GM23248 (cell line): Measurements from ENCODE around the gene PHLPP1. TPM values are rescaled to one million over a fixed set of nuclear protein-coding genes. Genes with fewer than 3 reads are reported as not detected.
A peak's percentile ranks its signal among the peaks of the same experiment; 100 is the strongest.

Source experiments
- DNase-seq: peaks from one replicate; pipeline ENCODE4 v3.0.0-alpha.2; 2015
- H2AFZ ChIP-seq: fragments of 200-600 bp; sonication (generic); 2 replicates; pipeline ENCODE4 v1.6.1; 2016; ENCODE audit warnings: antibody characterized with exemption
- H3F3A ChIP-seq: fragments of 200-600 bp; sonication (generic); 2 replicates; pipeline ENCODE4 v1.6.1; 2016; ENCODE audit warnings: mild to moderate bottlenecking, antibody characterized with exemption, mixed run types; ENCODE audit not compliant: insufficient read depth
- H3K27ac ChIP-seq: fragments of 200-600 bp; sonication (generic); 2 replicates; pipeline ENCODE4 v1.5.1; 2016; ENCODE audit warnings: mild to moderate bottlenecking
- H3K27me3 ChIP-seq: fragments of 200-600 bp; sonication (generic); replicated peaks from 2 replicates; pipeline ENCODE4 v1.6.1; 2016; ENCODE audit warnings: mild to moderate bottlenecking; ENCODE audit not compliant: insufficient read depth
- H3K36me3 ChIP-seq: fragments of 200-600 bp; sonication (generic); 2 replicates; pipeline ENCODE4 v1.6.1; 2016; ENCODE audit warnings: low read depth, mild to moderate bottlenecking
- H3K4me1 ChIP-seq: fragments of 200-600 bp; sonication (generic); 2 replicates; pipeline ENCODE4 v1.6.1; 2016; ENCODE audit warnings: mild to moderate bottlenecking; ENCODE audit not compliant: insufficient read depth
- H3K4me2 ChIP-seq: fragments of 200-600 bp; sonication (generic); one replicate; pipeline ENCODE4 v1.6.1; 2016; ENCODE audit warnings: mild to moderate bottlenecking; ENCODE audit not compliant: unreplicated experiment
- H3K4me3 ChIP-seq: fragments of 200-600 bp; sonication (generic); 2 replicates; pipeline ENCODE4 v1.5.1; 2016; ENCODE audit warnings: mild to moderate bottlenecking
- H3K79me2 ChIP-seq: fragments of 200-600 bp; sonication (generic); 2 replicates; pipeline ENCODE4 v1.6.1; 2016; ENCODE audit warnings: mild to moderate bottlenecking; ENCODE audit not compliant: insufficient read depth
- H3K9ac ChIP-seq: fragments of 200-600 bp; sonication (generic); 2 replicates; pipeline ENCODE4 v1.6.1; 2016; ENCODE audit warnings: mild to moderate bottlenecking
- H3K9me2 ChIP-seq: fragments of 200-600 bp; sonication (generic); 2 replicates; pipeline ENCODE4 v1.6.1; 2016; ENCODE audit warnings: mixed run types, mild to moderate bottlenecking, moderate library complexity; ENCODE audit not compliant: insufficient read depth
- H3K9me3 ChIP-seq: fragments of 200-600 bp; sonication (generic); one replicate; pipeline ENCODE4 v1.6.1; 2017; ENCODE audit warnings: low read depth
- H4K20me1 ChIP-seq: fragments of 200-600 bp; sonication (generic); 2 replicates; pipeline ENCODE4 v1.6.0; 2016; ENCODE audit not compliant: insufficient read depth
- EZH2 ChIP-seq: fragments of 200-600 bp; sonication (generic); IDR thresholded peaks from 2 replicates; pipeline ENCODE4 v1.6.1; 2018; ENCODE audit warnings: antibody characterized with exemption, mild to moderate bottlenecking; ENCODE audit not compliant: insufficient read depth, poor library complexity, severe bottlenecking
- EZH2phosphoT487 ChIP-seq: fragments of 200-600 bp; sonication (generic); IDR thresholded peaks from 2 replicates; pipeline ENCODE4 v1.6.1; 2018; ENCODE audit warnings: antibody characterized with exemption, moderate library complexity, mild to moderate bottlenecking, low read depth; ENCODE audit not compliant: insufficient read depth
- WGBS, 2 experiments: methylation state at CpG; one replicate each; pipeline ENCODE4 v1.1.6; 2015 to 2017; ENCODE audit warnings: low lambda C conversion rate in 2 of 2, low coverage in 1 of 2; ENCODE audit errors: missing lambda C conversion rate in 2 of 2; 5-methylcytosine and 5-hydroxymethylcytosine counted together
- in situ Hi-C: fragments of 300-500 bp; cut with MboI; formaldehyde crosslinking; loops from 2 replicates; pipeline ENCODE4 v1.15.0; 2020
- polyA plus RNA-seq: library from polyadenylated mRNA; unstranded; fragments of >200 nt; fragmentation: Nextera tagmentation; extraction: Ambion mirVana; gene quantifications from 2 replicates; pipeline ENCODE4 v1.2.1, GENCODE V29; 2016
- total RNA-seq: library from RNA; depleted of rRNA; stranded (reverse); fragments of >200 nt; shearing (Covaris generic); gene quantifications from 2 replicates; pipeline ENCODE4 v1.2.3, GENCODE V29; 2014

The PHLPP1 gene
- total and polyA plus RNA-seq, 2 experiments from 2014 or later, result 1.1 to 6.8 TPM

DNA sequence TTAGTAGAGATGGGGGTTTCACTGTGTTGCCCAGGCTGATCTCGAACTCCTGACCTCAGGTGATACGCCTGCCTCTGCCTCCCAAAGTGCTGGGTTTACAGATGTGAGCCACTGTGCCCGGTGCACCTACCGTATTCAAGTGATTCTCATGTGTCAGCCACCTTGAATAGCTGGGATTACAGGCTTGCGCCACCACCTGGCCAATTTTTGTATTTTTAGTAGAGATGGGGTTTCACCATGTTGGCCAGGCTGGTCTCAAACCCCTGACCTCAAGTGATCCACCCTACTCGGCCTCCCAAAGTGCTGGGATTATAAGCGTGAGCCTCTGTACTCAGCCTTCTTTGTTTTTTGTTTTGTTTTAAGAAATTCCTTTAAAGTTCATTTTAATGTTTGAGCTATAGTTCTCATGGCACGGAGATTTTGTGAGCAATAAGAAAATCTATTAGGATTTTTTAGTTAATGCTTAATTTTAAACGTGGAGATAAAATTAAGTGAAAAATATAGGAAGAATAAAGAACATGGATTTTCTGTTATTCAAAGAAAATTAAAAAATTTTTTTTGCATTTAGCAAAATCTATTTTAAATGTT is 242.6 kb downstream of the PHLPP1 start:
- Histone ChIP-seq H4K20me1 (no peaks in the 10 kb centered on the region), H3K27ac (no peak overlapping the region), H3K9me3 (no peaks in the 10 kb centered on the region), H3K4me1 (no peaks in the 10 kb centered on the region), H3K79me2 (no peaks in the 10 kb centered on the region), H3K9ac (no peak overlapping the region), H3K27me3 (no peaks in the 10 kb centered on the region), H3K36me3 (no peaks in the 10 kb centered on the region), H3K4me2 (no peak overlapping the region), H2AFZ (no peak overlapping the region), H3F3A (no peaks in the 10 kb centered on the region), H3K9me2 (no peaks in the 10 kb centered on the region), H3K4me3 (no peak overlapping the region)
- TF ChIP-seq EZH2phosphoT487 (no peak), EZH2 (no peak)
- in situ Hi-C loops, result loop anchor here (10.0 kb wide), 1 partner anchor 243 kb away; the partner anchor contains the start of gene PHLPP1
- peak; percentile 51 for DNase-seq
- 83 to 84% methylated on average over 9 of the region's 9 CpGs for WGBS, 2 experiments

DNA sequence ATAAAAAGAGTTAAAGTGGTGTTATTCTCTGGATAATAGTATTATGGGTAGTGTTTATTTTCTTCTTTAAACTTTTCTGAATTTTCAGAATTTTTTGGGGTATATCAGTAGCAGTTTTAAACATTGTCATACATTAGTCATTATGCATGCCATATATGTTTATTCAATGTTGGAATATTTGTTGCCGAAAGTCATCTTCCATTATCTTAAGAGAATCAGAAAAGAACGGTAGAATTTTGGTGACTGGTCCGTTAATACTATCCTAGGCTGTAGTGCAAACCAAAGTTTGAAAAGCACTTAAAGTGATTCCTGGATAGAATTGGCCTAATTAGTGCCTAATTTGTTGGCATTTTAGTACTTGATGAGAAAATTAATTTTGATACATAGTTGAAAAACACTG is 244.1 kb downstream of the PHLPP1 start:
- Histone ChIP-seq H3K27ac (no peak overlapping the region), H3K79me2 (no peaks in the 10 kb centered on the region), H3K27me3 (no peaks in the 10 kb centered on the region), H3K36me3 (no peaks in the 10 kb centered on the region), H3K9ac (no peak overlapping the region), H3K9me3 (no peaks in the 10 kb centered on the region), H3K9me2 (no peaks in the 10 kb centered on the region), H3K4me2 (no peak overlapping the region), H2AFZ (no peak overlapping the region), H3F3A (no peaks in the 10 kb centered on the region), H3K4me3 (no peak overlapping the region), H4K20me1 (no peaks in the 10 kb centered on the region), H3K4me1 (no peaks in the 10 kb centered on the region)
- DNase-seq, result no peak
- no peak for TF ChIP-seq EZH2phosphoT487
- no peak for TF ChIP-seq EZH2
- 85 to 94% methylated on average over 3 of the region's 3 CpGs for WGBS, 2 experiments
- in situ Hi-C loops, result loop anchor here (10.0 kb wide), 1 partner anchor 245 kb away; the partner anchor contains the start of gene PHLPP1

DNA sequence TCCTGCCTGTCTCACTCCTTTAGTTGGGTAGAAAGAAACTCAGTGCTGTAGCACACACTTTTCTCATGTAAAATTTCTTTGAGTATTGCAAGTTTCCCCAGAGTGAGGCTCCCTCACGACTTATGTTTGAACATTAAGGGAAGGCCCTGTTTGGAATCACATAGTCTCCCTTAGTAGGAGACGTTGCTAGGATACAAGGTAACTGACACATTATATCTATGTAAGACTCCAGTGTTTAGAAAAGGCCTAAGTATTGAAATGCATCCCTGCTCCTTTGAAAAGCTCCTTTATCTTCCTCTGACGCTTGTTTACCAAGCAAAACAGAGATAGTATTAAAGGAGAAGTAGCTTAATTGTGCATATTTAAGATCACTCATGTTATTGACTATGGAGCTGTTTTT is 248.2 kb downstream of the PHLPP1 start:
- Histone ChIP-seq H3F3A (no peaks in the 10 kb centered on the region), H3K27me3 (no peaks in the 10 kb centered on the region), H3K9me2 (no peaks in the 10 kb centered on the region), H3K27ac (no peak overlapping the region), H2AFZ (no peak overlapping the region), H3K9me3 (no peaks in the 10 kb centered on the region), H3K79me2 (no peaks in the 10 kb centered on the region), H3K9ac (no peak overlapping the region), H3K36me3 (no peaks in the 10 kb centered on the region), H3K4me1 (no peaks in the 10 kb centered on the region), H3K4me2 (no peak overlapping the region), H3K4me3 (no peak overlapping the region), H4K20me1 (no peaks in the 10 kb centered on the region)
- in situ Hi-C loops, result no loop called here
- TF ChIP-seq EZH2phosphoT487 (no peak), EZH2 (no peak)
- DNase-seq, result no peak
- 93 to 95% methylated on average over 3 of the region's 3 CpGs for WGBS, 2 experiments

DNA sequence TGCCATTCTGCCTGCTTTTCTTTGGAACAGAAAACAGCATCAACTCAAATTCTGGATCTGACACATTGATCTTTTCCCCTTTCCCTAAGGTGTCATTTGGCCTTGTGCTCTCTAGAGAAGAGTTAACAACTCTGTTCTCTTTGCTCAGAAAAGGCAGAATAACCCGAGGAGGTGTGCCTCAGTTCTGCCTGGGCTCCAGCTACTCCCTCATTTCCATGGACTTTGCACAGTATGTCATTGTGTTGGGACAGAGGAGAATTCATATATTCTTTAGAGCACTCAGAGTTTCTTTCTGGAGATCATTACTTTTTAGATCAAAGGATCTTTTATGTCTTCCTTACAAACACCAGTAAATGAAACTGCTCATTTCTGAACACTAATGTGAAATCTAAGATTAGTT is 249.1 kb downstream of the PHLPP1 start:
- Histone ChIP-seq H3K27me3 (no peaks in the 10 kb centered on the region), H3F3A (no peaks in the 10 kb centered on the region), H3K9me2 (no peaks in the 10 kb centered on the region), H2AFZ (no peak overlapping the region), H3K9ac (no peak overlapping the region), H3K4me1 (no peaks in the 10 kb centered on the region), H4K20me1 (no peaks in the 10 kb centered on the region), H3K79me2 (no peaks in the 10 kb centered on the region), H3K4me2 (no peak overlapping the region), H3K27ac (no peak overlapping the region), H3K4me3 (no peak overlapping the region), H3K36me3 (no peaks in the 10 kb centered on the region), H3K9me3 (no peaks in the 10 kb centered on the region)
- in situ Hi-C loops, result no loop called here
- DNase-seq, result no peak
- TF ChIP-seq EZH2 (no peak), EZH2phosphoT487 (no peak)
- WGBS, 2 experiments, result 85 to 91% methylated on average over 1 of the region's 1 CpG

GRCh38 chr18:62967089-62967488 is 251.7 kb downstream of the PHLPP1 start:
- in situ Hi-C loops, result no loop called here
- H3K79me2 ChIP-seq, result no peaks in the 10 kb centered on the region
- no peak overlapping the region for H3K4me2 ChIP-seq
- no peaks in the 10 kb centered on the region for H4K20me1 ChIP-seq
- DNase-seq, result no peak
- H3K9me3 ChIP-seq, result no peaks in the 10 kb centered on the region
- WGBS, 2 experiments, result 85 to 87% methylated on average over 4 of the region's 4 CpGs
- TF ChIP-seq EZH2 (no peak), EZH2phosphoT487 (no peak)
- H3K9ac ChIP-seq, result no peak overlapping the region
- no peaks in the 10 kb centered on the region for H3F3A ChIP-seq
- no peak overlapping the region for H2AFZ ChIP-seq
- no peaks in the 10 kb centered on the region for H3K9me2 ChIP-seq
- no peaks in the 10 kb centered on the region for H3K4me1 ChIP-seq
- no peak overlapping the region for H3K27ac ChIP-seq
- no peaks in the 10 kb centered on the region for H3K36me3 ChIP-seq
- no peak overlapping the region for H3K4me3 ChIP-seq
- no peaks in the 10 kb centered on the region for H3K27me3 ChIP-seq
